Spleen (tissue), 7 donors: Measurements from ENCODE around the gene FDXR.

Experiments used
- POLR2A ChIP-seq, 3 donors: fragments of 450-650 bp; IDR thresholded peaks; one replicate each; pipeline ENCODE4 v1.5.1; 2017; ENCODE audit warnings: antibody characterized with exemption in 3 of 3, mild to moderate bottlenecking in 1 of 3
- POLR2AphosphoS5 ChIP-seq, 3 donors: sonication (generic); formaldehyde crosslinking; IDR thresholded peaks; one replicate each; pipeline ENCODE4 v1.5.1; 2017; ENCODE audit warnings: antibody characterized with exemption in 3 of 3
- TF ChIP-seq, protein P1 (sequence below), 11 experiments: fragments of 200-600 bp in 7 of 11; fragments of 450-650 bp in 4 of 11; sonication (generic) in 4 of 11; IDR thresholded peaks in 8 of 11; conservative IDR thresholded peaks in 3 of 11; 1 replicate in 7 of 11; 2 replicates in 4 of 11; pipeline versions ENCODE4 v1.4.0 to v1.8.0; 2016 to 2021; ENCODE audit warnings: antibody characterized with exemption in 11 of 11, inconsistent platforms in 4 of 11, mild to moderate bottlenecking in 1 of 11
- donor health status: DM: no; HTN: no; CAD: no; lungs with moderate emphysema.
- donor health status: DM: no; HTN: no; CAD: no.
- donor health status: DM: no; HTN: no; CAD: no.

DNA sequence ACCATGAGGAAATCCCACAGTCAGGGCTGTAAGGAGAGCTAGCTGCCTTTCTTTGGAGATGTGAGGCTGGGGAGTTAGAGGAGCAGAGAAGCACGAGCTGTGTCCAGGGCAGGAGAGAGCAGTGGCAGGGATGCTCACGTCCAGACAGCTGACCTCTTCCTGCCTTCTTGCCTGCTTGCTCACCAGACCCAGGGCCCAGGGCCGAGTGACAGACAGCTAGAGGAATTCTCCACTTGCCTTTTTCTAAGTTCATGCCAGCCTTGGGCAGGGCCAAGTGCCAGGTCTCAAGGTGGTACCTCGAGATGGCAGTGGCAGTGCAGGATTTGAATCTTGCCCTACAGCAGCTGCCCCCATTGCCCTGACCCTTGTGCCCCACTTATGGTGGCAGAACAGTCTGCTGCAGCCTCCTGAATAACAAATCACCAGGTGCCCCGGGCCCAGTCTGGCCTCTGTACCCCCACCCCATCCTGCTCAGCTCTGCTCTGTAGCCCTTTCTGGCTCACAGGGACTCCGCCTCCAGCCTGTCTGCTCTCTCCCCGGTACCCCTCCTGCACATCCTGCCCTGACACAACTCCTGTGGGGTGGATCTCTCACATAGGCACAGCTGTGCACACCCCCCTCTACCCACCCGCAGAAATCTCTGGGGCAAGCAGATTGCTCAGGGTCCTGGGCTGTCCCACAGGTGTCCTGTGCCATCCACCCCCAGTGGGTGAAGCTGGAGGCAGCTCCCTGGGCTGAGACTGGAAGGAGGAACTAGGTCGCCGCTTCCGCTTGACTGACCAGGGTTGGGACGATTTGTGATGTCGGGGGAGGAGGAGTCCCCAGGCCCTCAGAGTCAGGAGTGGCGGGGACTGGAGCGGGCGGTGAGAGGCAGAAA lies 39.1 kb downstream of the FDXR start:
- TF ChIP-seq, protein P1, sequence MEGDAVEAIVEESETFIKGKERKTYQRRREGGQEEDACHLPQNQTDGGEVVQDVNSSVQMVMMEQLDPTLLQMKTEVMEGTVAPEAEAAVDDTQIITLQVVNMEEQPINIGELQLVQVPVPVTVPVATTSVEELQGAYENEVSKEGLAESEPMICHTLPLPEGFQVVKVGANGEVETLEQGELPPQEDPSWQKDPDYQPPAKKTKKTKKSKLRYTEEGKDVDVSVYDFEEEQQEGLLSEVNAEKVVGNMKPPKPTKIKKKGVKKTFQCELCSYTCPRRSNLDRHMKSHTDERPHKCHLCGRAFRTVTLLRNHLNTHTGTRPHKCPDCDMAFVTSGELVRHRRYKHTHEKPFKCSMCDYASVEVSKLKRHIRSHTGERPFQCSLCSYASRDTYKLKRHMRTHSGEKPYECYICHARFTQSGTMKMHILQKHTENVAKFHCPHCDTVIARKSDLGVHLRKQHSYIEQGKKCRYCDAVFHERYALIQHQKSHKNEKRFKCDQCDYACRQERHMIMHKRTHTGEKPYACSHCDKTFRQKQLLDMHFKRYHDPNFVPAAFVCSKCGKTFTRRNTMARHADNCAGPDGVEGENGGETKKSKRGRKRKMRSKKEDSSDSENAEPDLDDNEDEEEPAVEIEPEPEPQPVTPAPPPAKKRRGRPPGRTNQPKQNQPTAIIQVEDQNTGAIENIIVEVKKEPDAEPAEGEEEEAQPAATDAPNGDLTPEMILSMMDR (IDR thresholded peaks at IDR 0.05 in 8 of 11, conservative IDR thresholded peaks at IDR 0.05 in 3 of 11) = no peak
- TF ChIP-seq POLR2AphosphoS5 (IDR thresholded peaks at IDR 0.05) (peak in 1 of 3 donors; percentile 65), POLR2A (IDR thresholded peaks at IDR 0.05) (no peak)
